HepG2 (cell line): ENCODE results near the gene PARS2. TPM values are rescaled to one million over a fixed set of nuclear protein-coding genes. Genes with fewer than 3 reads are reported as not detected.

Experiments
- AKNA ChIP-seq: sonication (generic); formaldehyde crosslinking; IDR thresholded peaks from 2 replicates; pipeline ENCODE4 v1.4.0; 2020; ENCODE audit warnings: missing genetic modification reagents, borderline replicate concordance
- ELK4 ChIP-seq: sonication (generic); formaldehyde crosslinking; IDR thresholded peaks from 2 replicates; pipeline ENCODE4 v1.9.0; 2021; ENCODE audit warnings: missing genetic modification reagents, borderline replicate concordance
- GMEB1 ChIP-seq: sonication (generic); formaldehyde crosslinking; IDR thresholded peaks from 2 replicates; pipeline ENCODE4 v1.5.1; 2020; ENCODE audit warnings: missing genetic modification reagents, mild to moderate bottlenecking, borderline replicate concordance
- MED13 ChIP-seq: sonication (generic); formaldehyde crosslinking; IDR thresholded peaks from 2 replicates; pipeline ENCODE4 v1.5.0; 2020; ENCODE audit warnings: missing genetic modification reagents
- ZBTB1 ChIP-seq: sonication (generic); formaldehyde crosslinking; IDR thresholded peaks from 2 replicates; pipeline ENCODE4 v1.4.0; 2020; ENCODE audit warnings: missing genetic modification reagents, borderline replicate concordance
- ZFYVE20 ChIP-seq: sonication (generic); formaldehyde crosslinking; IDR thresholded peaks from 2 replicates; pipeline ENCODE4 v1.8.0; 2023; ENCODE audit warnings: low read depth, mild to moderate bottlenecking, moderate library complexity, missing genetic modification reagents, borderline replicate concordance
- ZKSCAN1 ChIP-seq: fragments of 150-350 bp; IDR thresholded peaks from 2 replicates; pipeline ENCODE4 v1.6.1; 2014; ENCODE audit warnings: low read length
- ZNF318 ChIP-seq: sonication (generic); formaldehyde crosslinking; IDR thresholded peaks from 2 replicates; pipeline ENCODE4 v1.4.0; 2020; ENCODE audit warnings: mild to moderate bottlenecking, missing genetic modification reagents
- ZNF337 ChIP-seq: sonication (generic); formaldehyde crosslinking; IDR thresholded peaks from 2 replicates; pipeline ENCODE4 v1.5.1; 2020; ENCODE audit warnings: missing genetic modification reagents, low read depth, mild to moderate bottlenecking, borderline replicate concordance
- ZSCAN30 ChIP-seq: sonication (generic); formaldehyde crosslinking; IDR thresholded peaks from 2 replicates; pipeline ENCODE4 v1.5.0; 2020; ENCODE audit warnings: mild to moderate bottlenecking, missing genetic modification reagents
- polyA plus RNA-seq, 8 experiments: library from polyadenylated mRNA; depleted of rRNA in 3 of 8; stranded (reverse) in 7 of 8; unstranded in 1 of 8; fragments of >200 nt; fragmentation: Illumina TruSeq in 4 of 8; extraction: Trizol in 4 of 8; gene quantifications; 2 replicates each; pipeline versions ENCODE4 v1.2.1 to v1.2.3, GENCODE V29; 2011 to 2016; ENCODE audit warnings: low read depth in 4 of 8, missing spikeins in 1 of 8, mixed read lengths in 1 of 8; ENCODE audit not compliant: insufficient read depth in 1 of 8
- total RNA-seq, 5 experiments: library from RNA; depleted of rRNA; stranded (reverse); fragments of >200 nt; fragmentation: Illumina TruSeq; extraction: Trizol; gene quantifications; 2 replicates each; pipeline ENCODE4 v1.2.3, GENCODE V29; 2016; ENCODE audit warnings: low read depth in 1 of 5

The PARS2 gene
- total and polyA plus RNA-seq, 2 of the 13 experiments (the other 11 are each of a cell fraction or from before 2014, with no cell fraction given): 2.4 to 4.6 TPM

- TF ChIP-seq ZNF318 (CRISPR knock-in tag) (no peak), ZSCAN30 (no peak), ZFYVE20 (CRISPR knock-in tag) (no peak), ELK4 (CRISPR knock-in tag) (no peak), GMEB1 (CRISPR knock-in tag) (peak; percentile 91), ZBTB1 (no peak), ZKSCAN1 (no peak), ZNF337 (CRISPR knock-in tag) (peak; percentile 47; the same call in 1 of the 2 replicates), AKNA (no peak), MED13 (CRISPR knock-in tag) (no peak)
Observed at GRCh38 chr1:54764133-54764921, at the start of gene PARS2 (continued).
